Renal cortex interstitium (tissue), 11 donors: ENCODE results near the gene MYADM. TPM values are rescaled to one million over a fixed set of nuclear protein-coding genes. Genes with fewer than 3 reads are reported as not detected.

Source experiments
- DNase-seq, 11 donors: peaks; one replicate each; pipeline ENCODE4 v3.0.0-alpha.2; 2013; ENCODE audit warnings: low read depth in 9 of 11, low spot score in 4 of 11; ENCODE audit errors: extremely low read depth in 1 of 11
- polyA plus RNA-seq, 3 donors: library from polyadenylated mRNA; unstranded; fragments of 120-200 nt; gene quantifications; one replicate each; pipeline ENCODE4 v1.2.1, GENCODE V29; 2013; ENCODE audit not compliant: insufficient read length in 3 of 3

Gene MYADM
- polyA plus RNA-seq, 3 donors: 68.1 to 75.4 (median 74.2) TPM

DNA sequence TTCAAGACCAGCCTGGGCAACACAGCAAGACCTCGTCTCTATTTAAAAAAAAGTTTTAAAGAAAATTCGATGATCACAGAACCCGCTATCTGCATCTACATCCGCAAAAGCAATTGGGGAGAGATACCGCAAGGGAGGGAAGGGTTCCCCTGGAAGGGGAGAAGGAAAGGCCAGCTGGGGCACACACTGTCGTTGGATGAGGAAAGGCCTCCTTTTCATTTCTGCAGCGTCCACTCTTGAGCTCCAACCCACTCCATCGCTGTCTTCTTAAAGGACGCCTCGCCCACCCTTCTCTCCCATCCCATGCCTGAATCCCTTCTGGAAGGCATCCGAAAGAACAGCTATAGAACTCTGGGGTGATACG, 11.1 kb downstream of the MYADM start:
- no peak for DNase-seq

DNA sequence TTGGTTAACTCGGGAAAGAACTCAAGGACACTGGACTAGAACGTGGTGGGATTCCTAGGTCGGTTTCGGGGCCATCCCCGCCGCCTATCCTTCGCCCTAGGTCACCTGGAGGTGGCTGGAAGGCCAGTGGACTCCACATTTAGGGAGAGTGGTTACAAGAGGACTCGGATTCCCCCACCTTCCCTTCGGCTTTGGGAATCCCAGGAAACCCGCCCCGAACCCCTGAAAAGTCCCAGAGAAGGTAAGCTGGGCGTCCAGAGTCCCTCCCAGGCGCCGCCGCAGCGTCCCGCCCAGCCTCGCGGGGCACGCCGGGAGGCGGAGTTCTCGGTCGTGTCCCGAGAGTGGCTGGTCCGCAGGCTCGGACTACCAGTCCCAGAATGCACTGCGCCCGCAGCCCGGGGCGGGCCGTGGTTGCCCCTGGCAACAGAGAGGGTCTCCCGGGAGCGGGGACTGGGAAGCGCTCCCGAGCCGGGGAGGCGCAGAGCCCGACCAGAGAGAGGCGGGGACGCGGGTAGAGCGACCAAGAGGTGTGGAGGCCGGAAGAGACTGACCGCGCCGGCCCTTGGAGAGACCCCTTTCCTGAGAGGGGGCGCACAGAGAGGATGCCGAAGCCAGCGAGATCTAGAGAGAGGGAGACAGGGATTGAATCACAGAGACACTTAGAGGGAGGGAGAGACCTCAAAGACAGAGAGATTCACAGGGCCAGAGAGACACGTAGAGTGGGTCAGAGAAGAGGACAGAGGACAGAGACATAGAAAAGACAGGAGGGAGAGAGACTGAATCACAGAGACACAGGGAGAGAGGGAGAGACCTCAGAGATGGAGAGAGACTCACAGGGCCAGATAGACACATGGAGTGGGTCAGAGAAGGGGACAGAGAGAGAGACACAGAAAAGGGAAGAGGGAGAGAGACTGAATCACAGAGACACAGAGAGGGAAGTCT, 11.7 kb downstream of the MYADM start:
- peak; percentile 89 to 97 (median 94) for DNase-seq

DNA sequence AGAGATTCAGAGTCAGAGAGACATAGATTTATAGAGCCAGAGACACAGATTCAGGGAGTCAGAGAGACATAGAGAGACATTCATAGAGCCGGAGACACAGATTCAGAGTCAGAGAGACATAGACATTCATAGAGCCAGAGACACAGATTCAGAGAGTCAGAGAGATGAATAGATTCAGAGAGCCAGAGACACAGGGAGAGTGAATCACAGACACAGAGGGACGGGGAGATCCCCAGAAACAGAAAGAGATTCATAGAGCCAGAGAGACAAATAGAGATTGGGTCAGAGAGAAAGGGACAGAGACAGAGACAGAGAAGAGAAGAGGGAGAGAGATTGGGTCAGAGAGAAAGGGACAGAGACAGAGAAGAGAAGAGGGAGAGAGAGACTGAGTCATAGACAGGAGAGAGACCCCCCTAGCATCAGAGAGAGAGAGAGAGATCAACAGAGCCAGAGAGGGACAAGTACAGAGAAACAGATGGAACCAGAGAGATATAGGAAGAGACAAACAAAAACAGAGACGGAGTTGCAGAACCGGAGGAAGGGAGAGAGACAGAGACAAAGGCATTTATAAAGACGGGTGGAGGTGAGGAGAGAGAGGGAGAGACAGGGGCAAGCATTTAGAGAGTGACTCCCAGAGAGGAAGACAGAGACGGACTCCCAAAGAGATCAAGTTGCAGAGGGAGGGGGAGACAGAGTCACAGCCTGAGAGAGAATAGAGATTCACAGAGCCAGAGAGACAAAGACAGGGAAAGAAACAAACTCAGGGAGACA, 13.2 kb downstream of the MYADM start:
- no peak for DNase-seq

DNA sequence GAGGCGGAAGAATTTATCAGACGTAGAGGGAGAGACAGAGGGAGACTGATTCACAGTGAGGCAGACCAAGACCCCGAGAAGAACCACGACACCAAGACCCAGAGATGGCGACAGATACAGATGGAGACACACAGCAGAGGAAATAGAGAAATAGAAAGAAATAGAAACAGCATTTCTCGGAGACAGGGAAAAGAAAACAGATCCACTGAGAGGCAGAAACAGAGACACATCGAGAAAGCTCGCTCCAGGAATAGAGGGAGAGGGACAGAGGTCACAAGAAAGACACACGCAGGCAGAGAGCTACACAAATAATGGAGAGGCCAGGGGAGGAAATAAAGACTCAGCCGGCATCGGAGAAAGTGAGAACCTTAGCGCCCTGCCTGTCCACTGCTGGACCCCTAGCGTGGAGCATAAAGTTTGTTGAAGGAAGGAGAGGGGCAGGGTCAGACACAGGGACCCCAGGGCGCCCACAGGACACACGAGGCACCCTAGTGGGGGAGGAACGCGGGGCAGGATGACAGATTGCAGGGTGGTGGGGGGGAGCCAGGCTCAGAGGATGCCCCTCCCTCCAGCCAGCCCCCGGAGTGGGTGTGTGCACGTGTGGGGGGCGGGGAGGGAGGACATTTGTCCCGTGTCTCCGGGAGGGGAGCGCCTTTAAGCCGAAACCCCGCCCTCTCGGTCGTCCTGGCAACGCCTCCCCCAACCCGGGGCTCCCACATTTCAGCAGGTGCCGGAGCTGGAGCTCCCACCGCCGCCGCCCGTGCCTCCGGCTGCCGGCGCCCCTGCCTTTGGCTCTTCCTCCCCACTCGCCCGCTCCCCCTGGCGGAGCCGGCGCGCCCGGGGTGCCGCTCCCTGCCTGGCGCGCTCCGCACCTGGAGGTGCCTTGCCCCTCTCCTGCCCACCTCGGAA, 14.1 kb downstream of the MYADM start, which contains the start of gene PRKCG:
Gene PRKCG, plus strand, starts transcription at position 716 of the 909 bp plus-strand sequence. CDS start 298 bp downstream, outside the sequence.
- DNase-seq: peak in 1 of 11 donors; percentile 35

DNA sequence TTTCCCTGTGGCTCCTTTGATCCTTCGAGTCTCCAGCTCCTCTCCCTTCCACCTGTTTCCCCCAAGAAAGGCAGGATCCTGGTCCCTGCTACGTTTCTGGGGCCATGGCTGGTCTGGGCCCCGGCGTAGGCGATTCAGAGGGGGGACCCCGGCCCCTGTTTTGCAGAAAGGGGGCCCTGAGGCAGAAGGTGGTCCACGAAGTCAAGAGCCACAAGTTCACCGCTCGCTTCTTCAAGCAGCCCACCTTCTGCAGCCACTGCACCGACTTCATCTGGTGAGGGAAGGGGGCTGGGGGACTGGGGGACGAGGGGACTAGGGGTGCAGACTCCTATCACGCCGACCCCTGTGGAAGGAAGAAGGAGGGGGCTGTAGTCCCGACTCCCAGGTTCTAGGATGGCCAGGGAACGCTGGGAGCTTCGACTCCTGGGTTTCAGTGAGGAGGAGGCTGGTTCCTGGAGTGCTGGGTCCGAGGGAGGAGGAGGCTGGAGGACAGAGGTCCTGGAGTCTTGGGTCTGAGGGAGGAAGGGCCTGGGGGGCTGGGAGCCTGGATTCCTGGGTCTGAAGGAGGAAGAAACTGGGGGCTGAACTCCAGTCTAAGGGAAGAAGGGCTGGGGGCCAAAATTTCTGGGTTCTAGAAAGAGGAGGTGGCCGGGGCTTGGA, 14.8 kb downstream of the MYADM start:
- no peak for DNase-seq

- DNase-seq: no peak
Measured at GRCh38 chr19:53883231-53883661, 15.6 kb downstream of the MYADM start.

GRCh38 chr19:53883741-53884140, 16.1 kb downstream of the MYADM start:
- no peak for DNase-seq

- no peak for DNase-seq
Measured at GRCh38 chr19:53884256-53884655, 16.6 kb downstream of the MYADM start.

DNA sequence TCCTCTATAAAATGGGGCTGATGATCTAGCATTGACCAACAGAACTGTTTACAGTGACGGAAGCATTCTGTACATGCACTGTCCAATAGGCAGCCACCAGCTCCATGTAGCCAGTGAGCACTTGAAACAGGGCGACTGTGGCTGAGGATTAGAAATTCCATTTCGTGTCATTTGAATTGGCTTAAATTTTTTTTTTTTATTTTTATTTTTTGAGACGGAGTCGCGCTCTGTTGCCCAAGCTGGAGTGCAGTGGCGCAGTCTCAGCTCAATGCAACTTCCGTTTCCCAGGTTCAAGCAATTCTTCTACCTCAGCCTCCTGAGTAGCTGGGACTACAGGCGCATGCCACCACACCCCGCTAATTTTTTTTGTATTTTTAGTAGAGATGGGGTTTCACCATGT, 17.4 kb downstream of the MYADM start:
- no peak for DNase-seq

- DNase-seq: no peak
Measured at GRCh38 chr19:53892301-53892980, 24.8 kb downstream of the MYADM start.

DNA sequence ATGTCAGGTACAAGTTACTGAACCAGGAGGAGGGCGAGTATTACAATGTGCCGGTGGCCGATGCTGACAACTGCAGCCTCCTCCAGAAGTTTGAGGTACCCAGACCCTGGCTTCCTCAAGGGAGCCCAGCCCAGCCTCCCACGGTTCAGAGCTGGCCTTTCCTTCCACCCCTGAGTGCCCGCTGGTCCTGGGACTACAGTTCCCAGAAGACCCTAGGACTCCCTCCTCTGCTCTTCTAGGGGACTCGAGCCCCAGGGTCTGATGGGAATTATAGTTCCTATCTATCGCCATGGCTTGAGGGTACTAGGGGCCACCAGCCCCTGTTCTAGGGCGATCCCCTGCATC, 25.3 kb downstream of the MYADM start:
- no peak for DNase-seq

DNA sequence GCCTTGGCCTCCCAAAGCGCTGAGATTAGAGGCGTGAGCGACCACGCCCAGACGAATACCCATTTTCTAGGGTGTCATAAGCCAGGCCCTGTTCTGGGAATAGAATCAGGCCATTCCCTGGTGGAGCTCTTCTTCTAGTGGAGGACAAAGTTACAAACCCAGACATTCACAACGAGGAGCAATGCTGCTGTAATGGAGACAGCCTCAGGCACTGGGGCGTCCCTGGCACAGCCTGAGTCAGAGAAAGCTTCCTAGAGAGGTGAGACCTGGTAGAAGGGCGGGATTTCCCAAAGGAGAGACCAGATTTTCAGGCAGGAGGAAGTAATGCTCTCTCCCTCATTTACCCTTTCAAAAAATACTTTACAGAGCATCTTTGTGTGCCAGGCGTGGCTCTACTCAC, 27.0 kb downstream of the MYADM start:
- no peak for DNase-seq

DNA sequence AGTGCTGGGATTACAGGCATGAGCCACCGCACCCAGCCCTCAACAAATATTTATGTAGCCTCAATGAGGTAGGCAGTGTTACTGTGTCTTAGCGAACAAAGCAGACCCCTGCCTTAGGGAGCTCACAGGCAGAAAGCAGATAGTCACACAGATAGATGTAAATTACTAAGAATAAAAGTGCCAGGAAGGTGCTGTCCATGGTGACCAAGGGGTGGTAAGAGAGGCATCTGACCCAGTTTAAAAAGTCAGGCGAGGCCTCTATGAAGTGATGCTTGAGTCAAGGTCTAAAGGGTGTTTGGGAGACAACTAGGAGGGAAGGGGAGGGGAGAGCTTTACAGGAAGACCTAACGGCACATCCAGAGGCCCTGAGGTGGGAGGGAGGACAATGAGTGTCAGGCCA, 29.0 kb downstream of the MYADM start:
- no peak for DNase-seq

- no peak for DNase-seq
Measured at GRCh38 chr19:53897459-53897858, 29.8 kb downstream of the MYADM start.

DNA sequence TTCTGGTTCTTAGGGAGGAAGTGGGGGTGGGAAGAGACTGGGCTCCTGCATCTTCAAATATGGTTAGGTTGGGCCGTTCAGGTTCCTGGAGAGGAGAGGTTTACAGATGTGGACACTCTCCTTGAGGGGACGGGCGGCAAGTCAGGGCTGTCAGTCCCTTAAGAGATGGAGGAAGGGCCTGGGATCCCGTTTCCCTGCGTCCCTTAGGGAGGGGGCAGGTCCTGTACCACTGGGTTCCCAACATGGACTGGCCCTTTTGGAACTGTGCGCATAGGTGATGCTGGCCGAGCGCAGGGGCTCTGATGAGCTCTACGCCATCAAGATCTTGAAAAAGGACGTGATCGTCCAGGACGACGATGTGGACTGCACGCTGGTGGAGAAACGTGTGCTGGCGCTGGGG, 30.5 kb downstream of the MYADM start:
- no peak for DNase-seq

DNA sequence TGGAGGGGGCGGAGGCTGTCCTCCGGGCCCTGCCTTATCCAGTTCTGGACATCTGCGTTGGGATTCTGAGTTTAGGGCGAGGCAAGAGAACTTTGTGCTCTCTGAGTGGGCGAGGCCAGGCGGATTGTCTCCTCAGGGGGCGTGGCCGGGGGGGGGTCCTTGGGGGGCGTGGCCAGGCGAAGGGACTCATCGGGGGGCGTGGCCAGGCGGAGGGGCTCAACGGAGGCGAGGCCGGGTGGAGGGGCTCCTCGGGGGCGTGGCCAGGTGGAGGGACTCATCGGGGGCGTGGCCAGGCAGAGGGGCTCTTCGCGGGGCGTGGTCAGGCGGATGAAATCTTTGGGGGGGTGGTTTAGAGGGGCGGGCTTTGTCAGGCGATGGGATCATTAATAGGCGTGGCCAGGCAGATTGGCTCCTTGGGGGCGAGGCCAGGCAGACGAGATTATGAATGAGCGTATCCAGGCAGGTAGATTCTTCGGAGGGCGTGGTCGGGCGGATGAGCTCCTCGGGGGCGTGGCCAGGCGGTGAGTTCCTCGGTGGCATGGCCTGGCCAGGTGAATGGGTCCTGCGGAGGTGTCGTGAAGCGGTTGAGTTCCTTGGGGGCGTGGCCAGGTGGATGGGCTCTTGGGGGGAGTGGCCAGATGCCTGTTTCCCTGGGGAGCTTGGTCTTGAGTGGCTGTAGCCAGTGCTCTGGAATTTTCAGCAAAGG, 31.1 kb downstream of the MYADM start:
- DNase-seq: no peak

DNA sequence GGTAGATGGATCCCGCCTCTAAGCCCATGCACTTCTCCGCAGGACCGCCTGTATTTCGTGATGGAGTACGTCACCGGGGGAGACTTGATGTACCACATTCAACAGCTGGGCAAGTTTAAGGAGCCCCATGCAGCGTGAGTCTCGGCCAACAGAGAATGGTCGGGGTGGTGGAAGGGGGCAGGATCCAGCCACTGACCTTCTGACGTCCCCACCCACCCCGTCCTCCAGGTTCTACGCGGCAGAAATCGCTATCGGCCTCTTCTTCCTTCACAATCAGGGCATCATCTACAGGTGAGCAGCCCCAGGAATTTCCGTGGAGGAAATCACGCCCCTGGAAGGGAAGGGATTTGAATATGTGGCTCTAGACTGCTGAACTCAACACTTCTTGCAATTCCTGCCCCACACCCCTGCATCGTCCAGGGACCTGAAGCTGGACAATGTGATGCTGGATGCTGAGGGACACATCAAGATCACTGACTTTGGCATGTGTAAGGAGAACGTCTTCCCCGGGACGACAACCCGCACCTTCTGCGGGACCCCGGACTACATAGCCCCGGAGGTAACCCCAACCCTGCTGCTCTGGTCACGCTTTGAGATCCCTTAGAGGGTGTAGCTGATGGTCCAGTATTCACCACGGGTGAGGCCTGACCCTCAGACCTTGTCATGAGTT, 32.6 kb downstream of the MYADM start:
- no peak for DNase-seq
